HEK293 (cell line): Measurements from ENCODE around the gene BDKRB2.

Source experiments
- CTCF ChIA-PET: fragments of 350-600 bp; formaldehyde crosslinking; extraction: SDS; loops from one replicate; lab custom pipeline; 2021; ENCODE audit warnings: antibody characterized with exemption; lab: Yijun Ruan, JAX
- POLR2A ChIA-PET: fragments of 300-600 bp; formaldehyde crosslinking; extraction: SDS; loops from one replicate; lab custom pipeline; 2020; ENCODE audit warnings: antibody characterized with exemption, inconsistent platforms; lab: Yijun Ruan, JAX
- H3K27ac ChIP-seq: fragments of 200-500 bp; sonication (Bioruptor generic); 2 replicates; pipeline ENCODE4 v1.5.1; 2014; ENCODE audit warnings: low read depth, low read length, control low read depth, inconsistent platforms; ENCODE audit errors: extremely low read depth
- H3K36me3 ChIP-seq, 2 experiments: fragments of 200-500 bp in 1 of 2; sonication (Bioruptor generic) in 1 of 2; 1 replicate in 1 of 2; 2 replicates in 1 of 2; pipeline ENCODE4 v1.5.1; 2014 to 2017; ENCODE audit warnings: inconsistent platforms in 2 of 2, low read length in 2 of 2; ENCODE audit not compliant: control insufficient read depth in 2 of 2, insufficient read depth in 1 of 2
- H3K4me1 ChIP-seq: fragments of 200-500 bp; sonication (Bioruptor generic); 2 replicates; pipeline ENCODE4 v1.5.1; 2014; ENCODE audit warnings: mild to moderate bottlenecking, low read length, inconsistent platforms; ENCODE audit not compliant: control insufficient read depth, insufficient read depth
- H3K4me3 ChIP-seq: 2 replicates; pipeline ENCODE4 v1.5.1; 2011; ENCODE audit warnings: low read depth, mild to moderate bottlenecking, control low read depth, low read length, moderate library complexity
- H3K9me3 ChIP-seq: fragments of 200-500 bp; sonication (Bioruptor generic); 2 replicates; pipeline ENCODE4 v1.5.1; 2014; ENCODE audit warnings: low read depth, low read length, inconsistent platforms; ENCODE audit not compliant: control insufficient read depth, insufficient read depth
- EGR2 ChIP-seq: fragments of 450-650 bp; formaldehyde crosslinking; IDR thresholded peaks from 2 replicates; pipeline ENCODE4 v1.5.1; 2016; ENCODE audit warnings: low read depth, missing biosample characterization, missing genetic modification characterization
- KLF1 ChIP-seq: fragments of 450-650 bp; formaldehyde crosslinking; IDR thresholded peaks from 2 replicates; pipeline ENCODE4 v1.5.1; 2016; ENCODE audit warnings: missing biosample characterization, missing genetic modification characterization
- OVOL3 ChIP-seq: fragments of 450-650 bp; formaldehyde crosslinking; IDR thresholded peaks from 2 replicates; pipeline ENCODE4 v1.5.1; 2016; ENCODE audit warnings: missing biosample characterization, missing genetic modification characterization
- SP7 ChIP-seq: fragments of 450-650 bp; formaldehyde crosslinking; IDR thresholded peaks from 2 replicates; pipeline ENCODE4 v1.5.1; 2016; ENCODE audit warnings: missing biosample characterization, missing genetic modification characterization
- ZBTB44 ChIP-seq: fragments of 450-650 bp; IDR thresholded peaks from 2 replicates; pipeline ENCODE4 v1.5.1; 2018; ENCODE audit warnings: missing biosample characterization, mild to moderate bottlenecking, missing genetic modification characterization
- ZBTB6 ChIP-seq: fragments of 450-650 bp; formaldehyde crosslinking; IDR thresholded peaks from 2 replicates; pipeline ENCODE4 v1.5.1; 2017; ENCODE audit warnings: missing biosample characterization, missing genetic modification characterization
- ZNF132 ChIP-seq: fragments of 450-650 bp; formaldehyde crosslinking; IDR thresholded peaks from 2 replicates; pipeline ENCODE4 v1.5.1; 2017; ENCODE audit warnings: missing biosample characterization, missing genetic modification characterization, borderline replicate concordance
- ZNF138 ChIP-seq: fragments of 450-650 bp; formaldehyde crosslinking; IDR thresholded peaks from 2 replicates; pipeline ENCODE4 v1.5.1; 2016; ENCODE audit warnings: missing biosample characterization, missing genetic modification characterization, borderline replicate concordance
- ZNF266 ChIP-seq: fragments of 450-650 bp; formaldehyde crosslinking; IDR thresholded peaks from 2 replicates; pipeline ENCODE4 v1.5.1; 2016; ENCODE audit warnings: missing biosample characterization, missing genetic modification characterization, low read depth
- ZNF311 ChIP-seq: fragments of 450-650 bp; formaldehyde crosslinking; IDR thresholded peaks from 2 replicates; pipeline ENCODE4 v1.5.1; 2017; ENCODE audit warnings: missing biosample characterization, missing genetic modification characterization, borderline replicate concordance
- ZNF354C ChIP-seq: fragments of 450-650 bp; formaldehyde crosslinking; IDR thresholded peaks from 2 replicates; pipeline ENCODE4 v1.5.1; 2016; ENCODE audit warnings: missing biosample characterization, missing genetic modification characterization, low read depth, borderline replicate concordance
- ZNF398 ChIP-seq: fragments of 450-650 bp; formaldehyde crosslinking; IDR thresholded peaks from 2 replicates; pipeline ENCODE4 v1.5.1; 2017; ENCODE audit warnings: missing biosample characterization, missing genetic modification characterization
- ZNF423 ChIP-seq: fragments of 450-650 bp; formaldehyde crosslinking; IDR thresholded peaks from 2 replicates; pipeline ENCODE4 v1.5.1; 2016; ENCODE audit warnings: missing biosample characterization, missing genetic modification characterization
- ZNF521 ChIP-seq: fragments of 450-650 bp; formaldehyde crosslinking; IDR thresholded peaks from 2 replicates; pipeline ENCODE4 v1.5.1; 2017; ENCODE audit warnings: missing biosample characterization, mild to moderate bottlenecking, missing genetic modification characterization
- ZNF544 ChIP-seq: fragments of 450-650 bp; formaldehyde crosslinking; IDR thresholded peaks from 2 replicates; pipeline ENCODE4 v1.5.0; 2017; ENCODE audit warnings: missing biosample characterization, missing genetic modification characterization
- ZNF701 ChIP-seq: fragments of 450-650 bp; formaldehyde crosslinking; IDR thresholded peaks from 2 replicates; pipeline ENCODE4 v1.5.1; 2016; ENCODE audit warnings: missing biosample characterization, missing genetic modification characterization
- ZSCAN4 ChIP-seq: fragments of 450-650 bp; formaldehyde crosslinking; IDR thresholded peaks from 2 replicates; pipeline ENCODE4 v1.5.1; 2017; ENCODE audit warnings: missing biosample characterization, missing genetic modification characterization

Gene BDKRB2

GRCh38 chr14:96225745-96226151, 21.1 kb downstream of the BDKRB2 start:
- H3K4me1 ChIP-seq: no peaks in the 10 kb centered on the region
- POLR2A ChIA-PET: interaction anchor here (0.9 kb wide), 1 partner anchor 10 kb away, joined by 3 read pairs; no protein-coding TSS in a partner anchor
- no peaks in the 10 kb centered on the region for H3K9me3 ChIP-seq
- H3K27ac ChIP-seq: no peak overlapping the region
- no peak for TF ChIP-seq ZBTB44
- peak; percentile 30; the same call in 1 of the 2 replicates for TF ChIP-seq EGR2
- TF ChIP-seq KLF1 (tag by site-specific recombination): peak; percentile 48; the same call in 1 of the 2 replicates
- H3K36me3 ChIP-seq: no peaks in the 10 kb centered on the region
- H3K4me3 ChIP-seq: no peak overlapping the region
- CTCF ChIA-PET: interaction anchor here (0.6 kb wide), 3 partner anchors 8 to 127 kb away, joined by 3 to 6 read pairs (median 4); no protein-coding TSS in a partner anchor

GRCh38 chr14:96227428-96227827, 22.8 kb downstream of the BDKRB2 start:
- TF ChIP-seq SP7 (tag by site-specific recombination): no peak
- TF ChIP-seq ZNF398 (tag by site-specific recombination): no peak
- 0 out of 2 replicates have a peak, but pooled peaks have one; percentile 52 for TF ChIP-seq ZNF521 (tag by site-specific recombination)
- TF ChIP-seq ZBTB6: no peak
- no peak for TF ChIP-seq EGR2
- TF ChIP-seq ZNF132 (tag by site-specific recombination): no peak
- peak; percentile 87 for TF ChIP-seq ZSCAN4 (tag by site-specific recombination)
- TF ChIP-seq, all 188 proteins: peak for 2
- Histone ChIP-seq H3K27ac (no peak overlapping the region), H3K36me3 (no peaks in the 10 kb centered on the region), H3K4me1 (no peaks in the 10 kb centered on the region), H3K9me3 (no peaks in the 10 kb centered on the region), H3K4me3 (no peak overlapping the region)
- CTCF ChIA-PET: no interaction called here
- POLR2A ChIA-PET: no interaction called here

GRCh38 chr14:96229315-96229714, 24.7 kb downstream of the BDKRB2 start:
- no peaks in the 10 kb centered on the region for H3K36me3 ChIP-seq
- H3K9me3 ChIP-seq: no peaks in the 10 kb centered on the region
- no peaks in the 10 kb centered on the region for H3K4me1 ChIP-seq
- POLR2A ChIA-PET: no interaction called here
- CTCF ChIA-PET: interaction anchor here (0.6 kb wide), 1 partner anchor 198 kb away, joined by 3 read pairs; no protein-coding TSS in a partner anchor
- H3K4me3 ChIP-seq: no peak overlapping the region
- TF ChIP-seq ZNF266 (tag by site-specific recombination) (no peak), ZNF701 (tag by site-specific recombination) (no peak), ZNF544 (tag by site-specific recombination) (no peak), ZNF354C (tag by site-specific recombination) (no peak), ZNF423 (tag by site-specific recombination) (no peak), ZNF138 (no peak), OVOL3 (tag by site-specific recombination) (no peak), ZNF311 (tag by site-specific recombination) (no peak)
- no peak overlapping the region for H3K27ac ChIP-seq
